ENCODE data around the gene TTC9B.

Gene TTC9B

GRCh38 chr19:40213882-40214570, 4.2 kb downstream of the TTC9B start:
- Histone ChIP-seq H3K4me3 (replicated peaks; ENCODE audit: insufficient read depth, low read length) (no peak overlapping the region), H3K27me3 (ENCODE audit: insufficient read depth, poor library complexity, severe bottlenecking) (peaks cover 23% of the 10 kb centered on the region), H3K27ac (replicated peaks) (no peak overlapping the region)
- TF ChIP-seq REST (IDR thresholded peaks at IDR 0.05; ENCODE audit: insufficient replicate concordance, low read depth) (no peak), POLR2AphosphoS5 (IDR thresholded peaks at IDR 0.05; ENCODE audit: low read depth) (no peak), GABPA (IDR thresholded peaks at IDR 0.05; ENCODE audit: low read depth) (no peak), CTCF (IDR thresholded peaks at IDR 0.05; ENCODE audit: insufficient read depth, low read length) (no peak)
- no peak for DNase-seq (ENCODE audit: low read depth in 1 of 2, low spot score in 1 of 2)

GRCh38 chr19:40213251-40213829, 4.8 kb downstream of the TTC9B start:
- Histone ChIP-seq H3K4me3 (replicated peaks; ENCODE audit: insufficient read depth, low read length) (no peak overlapping the region), H3K27ac (replicated peaks) (no peak overlapping the region), H3K27me3 (ENCODE audit: insufficient read depth, poor library complexity, severe bottlenecking) (peaks cover 16% of the 10 kb centered on the region)
- TF ChIP-seq GABPA (IDR thresholded peaks at IDR 0.05; ENCODE audit: low read depth) (no peak), REST (IDR thresholded peaks at IDR 0.05; ENCODE audit: insufficient replicate concordance, low read depth) (no peak), SPI1 (IDR thresholded peaks at IDR 0.05; ENCODE audit: borderline replicate concordance, low read depth) (no peak), CTCF (IDR thresholded peaks at IDR 0.05; ENCODE audit: insufficient read depth, low read length) (no peak), POLR2AphosphoS5 (IDR thresholded peaks at IDR 0.05; ENCODE audit: low read depth) (no peak)
- DNase-seq (ENCODE audit: low read depth in 1 of 2, low spot score in 1 of 2), result no peak

GRCh38 chr19:40210889-40211288, 7.3 kb downstream of the TTC9B start:
- H3K27me3 ChIP-seq (ENCODE audit: insufficient read depth, poor library complexity, severe bottlenecking), result peaks cover 2% of the 10 kb centered on the region
- TF ChIP-seq GABPA (IDR thresholded peaks at IDR 0.05; ENCODE audit: low read depth), result no peak
- TF ChIP-seq SPI1 (IDR thresholded peaks at IDR 0.05; ENCODE audit: borderline replicate concordance, low read depth), result no peak
- no peak for TF ChIP-seq CTCF (IDR thresholded peaks at IDR 0.05; ENCODE audit: insufficient read depth, low read length)
- no peak overlapping the region for H3K4me3 ChIP-seq (replicated peaks; ENCODE audit: insufficient read depth, low read length)
- DNase-seq (ENCODE audit: low read depth in 1 of 2, low spot score in 1 of 2), result no peak
- no peak overlapping the region for H3K27ac ChIP-seq (replicated peaks)
